Stimulated activated CD8-positive, alpha-beta memory T cell treated with anti-CD3 and anti-CD28 coated beads, Interleukin-4, amount 100 ng/mL, for 4 hours (primary cell): ENCODE data around the gene INPP4B.

Experiments
- DNase-seq, 2 donors: peaks; one replicate each; pipeline ENCODE4 v3.0.0-alpha.2; 2020; ENCODE audit warnings: low read depth in 2 of 2, low spot score in 1 of 2

Gene INPP4B

GRCh38 chr4:142264961-142265360 lies 581.1 kb downstream of the INPP4B start:
- no peak for DNase-seq

- no peak for DNase-seq
Observed at GRCh38 chr4:142262956-142263355, 583.1 kb downstream of the INPP4B start.

GRCh38 chr4:142248946-142249345 lies 597.2 kb downstream of the INPP4B start:
- DNase-seq: no peak

GRCh38 chr4:142243255-142243654 lies 602.8 kb downstream of the INPP4B start:
- no peak for DNase-seq

GRCh38 chr4:142242156-142242555 lies 603.9 kb downstream of the INPP4B start:
- DNase-seq: no peak

GRCh38 chr4:142238589-142238988 lies 607.5 kb downstream of the INPP4B start:
- no peak for DNase-seq

- no peak for DNase-seq
Observed at GRCh38 chr4:142236268-142236667, 609.8 kb downstream of the INPP4B start.

GRCh38 chr4:142231787-142232186 lies 614.3 kb downstream of the INPP4B start:
- DNase-seq: no peak

- DNase-seq: no peak
Observed at GRCh38 chr4:142230991-142231390, 615.1 kb downstream of the INPP4B start.

GRCh38 chr4:142226014-142226413 lies 620.1 kb downstream of the INPP4B start:
- DNase-seq: no peak

- DNase-seq: no peak
Observed at GRCh38 chr4:142222127-142222526, 624.0 kb downstream of the INPP4B start.

GRCh38 chr4:142218726-142219125 lies 627.4 kb downstream of the INPP4B start:
- DNase-seq: no peak

- DNase-seq: no peak
Observed at GRCh38 chr4:142211444-142211843, 634.7 kb downstream of the INPP4B start.

GRCh38 chr4:142203505-142203904 lies 642.6 kb downstream of the INPP4B start:
- DNase-seq: no peak

- DNase-seq: no peak
Observed at GRCh38 chr4:142202404-142203332, 643.4 kb downstream of the INPP4B start.

GRCh38 chr4:142201041-142201440 lies 645.1 kb downstream of the INPP4B start:
- DNase-seq: no peak

GRCh38 chr4:142194905-142195304 lies 651.2 kb downstream of the INPP4B start:
- no peak for DNase-seq

- no peak for DNase-seq
Observed at GRCh38 chr4:142191901-142192300, 654.2 kb downstream of the INPP4B start.

GRCh38 chr4:142181021-142181420 lies 665.1 kb downstream of the INPP4B start:
- no peak for DNase-seq

GRCh38 chr4:142169216-142169615 lies 676.9 kb downstream of the INPP4B start:
- DNase-seq: no peak

- DNase-seq: no peak
Observed at GRCh38 chr4:142168181-142168580, 677.9 kb downstream of the INPP4B start.

- no peak for DNase-seq
Observed at GRCh38 chr4:142164767-142165500, 681.2 kb downstream of the INPP4B start.
